ENCODE measurements around the gene CSNK1G1.
"Not testable (repeated sequence)": the region's sequence is repeated elsewhere in the genome, so short reads cannot be mapped to it uniquely, and the experiment has no call there.

Gene CSNK1G1

DNA sequence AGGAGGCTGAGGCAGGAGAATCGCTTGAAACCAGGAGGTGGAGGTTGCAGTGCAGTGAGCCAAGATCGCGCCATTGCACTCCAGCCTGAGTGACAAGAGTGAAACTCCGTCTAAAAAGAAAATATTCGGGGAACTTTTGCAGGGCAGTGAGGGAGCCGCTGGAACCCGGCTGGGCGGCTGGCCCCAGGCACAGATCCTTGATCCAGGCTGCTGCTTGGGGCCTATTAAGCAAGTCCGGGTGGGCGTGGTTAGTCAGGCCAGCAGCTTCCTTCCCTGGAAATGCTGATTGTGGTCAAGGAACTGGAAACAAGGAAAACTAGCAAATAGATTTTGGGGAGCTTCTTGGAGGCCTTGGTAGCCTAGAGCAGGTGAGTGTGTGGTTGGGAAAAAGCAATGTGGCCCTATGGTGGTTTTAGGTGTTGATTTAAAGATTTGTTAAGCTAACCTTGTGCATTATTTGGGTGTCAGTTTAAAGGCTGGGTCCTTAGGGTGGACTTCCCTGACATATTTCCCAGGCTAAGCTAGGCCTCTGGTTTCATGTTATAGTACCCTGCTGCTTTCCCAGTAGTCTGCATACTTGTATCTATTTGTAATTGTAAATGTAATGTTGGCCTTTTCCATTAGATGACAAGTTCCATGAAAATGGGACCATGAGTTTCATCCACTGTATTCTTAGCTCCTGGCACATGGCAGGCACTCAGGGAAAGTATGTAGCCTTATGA, 222.2 kb downstream of the CSNK1G1 start:
- no peak for DNase-seq (ENCODE audit: low read depth in 1 of 2, low spot score in 1 of 2)
- TF ChIP-seq JUND (IDR thresholded peaks at IDR 0.05; ENCODE audit: low read depth), result no peak
- in situ Hi-C loops (cut with HindIII; ENCODE audit: low pct_unique_long_range_greater_than_20kb, low sequenced_read_pairs), result no loop called here

DNA sequence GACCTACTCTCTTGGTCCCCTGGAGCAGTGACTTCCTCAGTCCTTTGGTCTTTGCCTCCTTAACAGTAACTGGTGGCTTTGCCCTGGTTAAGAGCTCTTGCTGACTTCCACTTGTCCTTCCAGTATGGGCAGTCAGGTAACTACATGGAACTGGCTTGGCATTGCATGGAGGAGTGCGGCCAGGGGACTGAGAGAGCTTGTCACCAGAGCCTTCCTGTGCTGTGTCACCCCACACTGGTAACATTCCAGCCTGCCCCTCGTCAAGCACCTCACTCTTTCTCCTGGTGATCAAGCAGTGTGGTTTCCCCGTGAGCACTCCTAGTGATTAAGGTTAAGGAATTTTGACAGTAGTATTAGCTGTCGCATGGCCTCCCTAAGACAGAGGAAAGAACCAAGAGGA, 223.8 kb downstream of the CSNK1G1 start:
- in situ Hi-C loops (cut with HindIII; ENCODE audit: low pct_unique_long_range_greater_than_20kb, low sequenced_read_pairs), result no loop called here
- TF ChIP-seq JUND (IDR thresholded peaks at IDR 0.05; ENCODE audit: low read depth), result no peak
- DNase-seq (ENCODE audit: low read depth in 1 of 2, low spot score in 1 of 2), result peak in 1 of 2 experiments; percentile 40

DNA sequence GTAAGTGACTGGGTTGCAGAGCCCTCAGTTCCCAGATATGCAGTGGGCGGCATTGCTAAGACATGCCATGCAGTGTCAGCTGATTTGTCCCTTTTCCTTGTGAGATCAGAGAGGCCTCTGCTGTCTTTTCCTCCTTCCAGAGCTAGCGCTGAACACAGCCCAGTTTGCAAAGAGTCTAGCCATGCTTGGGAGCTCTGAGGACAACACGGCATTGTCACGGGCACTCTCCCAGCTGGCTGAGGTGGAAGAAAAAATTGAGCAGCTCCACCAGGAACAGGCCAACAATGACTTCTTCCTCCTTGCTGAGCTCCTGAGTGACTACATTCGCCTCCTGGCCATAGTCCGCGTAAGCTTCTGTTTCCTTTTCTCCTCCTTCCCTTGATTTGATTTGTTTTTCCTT, 224.4 kb downstream of the CSNK1G1 start:
- no peak for DNase-seq (ENCODE audit: low read depth in 1 of 2, low spot score in 1 of 2)
- TF ChIP-seq JUND (IDR thresholded peaks at IDR 0.05; ENCODE audit: low read depth), result no peak
- in situ Hi-C loops (cut with HindIII; ENCODE audit: low pct_unique_long_range_greater_than_20kb, low sequenced_read_pairs), result no loop called here

DNA sequence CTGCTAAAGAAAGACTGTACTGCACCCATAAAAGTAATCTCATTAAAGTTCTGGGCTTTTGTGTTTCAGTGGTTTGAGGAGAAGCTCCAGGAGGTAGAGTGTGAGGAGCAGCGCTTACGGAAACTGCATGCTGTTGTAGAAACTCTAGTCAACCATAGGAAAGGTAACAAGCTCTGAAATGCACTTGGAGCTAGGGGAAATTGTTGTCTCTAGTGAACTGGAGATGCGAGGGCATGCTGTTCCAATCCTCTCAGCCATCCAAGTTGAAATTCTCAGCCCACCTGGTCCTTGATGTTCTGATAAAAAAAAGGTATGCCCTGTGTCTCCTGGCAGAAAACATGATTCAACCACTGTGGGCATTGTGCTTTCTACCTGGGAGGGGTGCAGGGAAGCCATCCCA, 225.8 kb downstream of the CSNK1G1 start:
- no peak for DNase-seq (ENCODE audit: low read depth in 1 of 2, low spot score in 1 of 2)
- in situ Hi-C loops (cut with HindIII; ENCODE audit: low pct_unique_long_range_greater_than_20kb, low sequenced_read_pairs), result no loop called here
- no peak for TF ChIP-seq JUND (IDR thresholded peaks at IDR 0.05; ENCODE audit: low read depth)

DNA sequence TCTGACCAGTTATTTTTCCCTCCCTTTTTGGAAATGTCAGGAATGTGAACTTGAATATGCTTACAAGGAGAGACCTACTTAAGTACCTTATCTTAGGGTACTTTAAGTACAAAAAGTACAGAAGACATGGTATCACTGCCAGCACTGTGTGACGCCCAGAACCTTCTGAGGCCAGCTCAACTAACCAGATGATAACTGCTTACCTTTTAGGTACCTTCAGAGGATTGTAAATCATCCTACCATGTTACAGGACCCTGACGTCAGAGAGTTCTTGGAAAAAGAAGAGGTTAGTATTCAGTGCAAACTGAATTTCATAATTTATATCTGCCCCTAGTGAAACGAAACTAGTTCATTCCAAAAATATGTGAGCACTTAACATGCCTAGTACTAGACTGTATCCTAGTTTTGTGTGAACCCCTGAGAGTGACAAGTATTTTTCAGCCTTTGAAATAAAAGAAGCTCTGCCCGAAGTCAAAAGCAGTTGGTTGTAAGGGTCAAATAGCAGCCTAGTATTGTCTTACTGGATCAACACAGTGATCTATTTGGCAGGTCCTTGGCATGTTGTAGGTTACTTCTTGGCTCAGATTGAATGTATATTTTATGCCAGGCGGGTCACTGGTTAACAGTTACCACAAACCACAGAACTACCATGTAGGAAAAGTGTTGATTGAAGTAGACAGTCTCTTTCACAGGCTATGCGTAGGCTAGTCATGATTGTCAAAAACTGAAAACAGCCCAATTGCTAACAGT, 228.3 kb downstream of the CSNK1G1 start:
- in situ Hi-C loops (cut with HindIII; ENCODE audit: low pct_unique_long_range_greater_than_20kb, low sequenced_read_pairs), result no loop called here
- no peak for DNase-seq (ENCODE audit: low read depth in 1 of 2, low spot score in 1 of 2)
- TF ChIP-seq JUND (IDR thresholded peaks at IDR 0.05; ENCODE audit: low read depth), result no peak

DNA sequence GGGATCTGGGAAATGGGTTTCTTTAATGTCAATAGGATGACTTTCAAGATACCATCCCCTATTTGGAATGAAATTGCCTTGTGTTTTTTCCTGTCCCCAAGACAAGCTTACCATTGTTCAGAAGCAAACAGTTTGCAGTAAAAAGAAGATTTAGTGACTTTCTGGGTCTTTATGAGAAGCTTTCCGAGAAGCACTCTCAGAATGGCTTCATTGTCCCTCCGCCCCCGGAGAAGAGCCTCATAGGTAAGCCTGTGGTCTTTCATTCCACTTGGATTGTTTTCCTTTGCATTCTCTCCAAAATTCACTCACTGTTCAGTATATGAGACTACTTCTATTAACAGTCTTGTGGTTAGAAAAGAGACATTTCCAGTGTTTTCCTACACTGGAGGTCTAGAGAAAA, 230.0 kb downstream of the CSNK1G1 start:
- no peak for DNase-seq (ENCODE audit: low read depth in 1 of 2, low spot score in 1 of 2)
- no peak for TF ChIP-seq JUND (IDR thresholded peaks at IDR 0.05; ENCODE audit: low read depth)
- in situ Hi-C loops (cut with HindIII; ENCODE audit: low pct_unique_long_range_greater_than_20kb, low sequenced_read_pairs), result no loop called here

DNA sequence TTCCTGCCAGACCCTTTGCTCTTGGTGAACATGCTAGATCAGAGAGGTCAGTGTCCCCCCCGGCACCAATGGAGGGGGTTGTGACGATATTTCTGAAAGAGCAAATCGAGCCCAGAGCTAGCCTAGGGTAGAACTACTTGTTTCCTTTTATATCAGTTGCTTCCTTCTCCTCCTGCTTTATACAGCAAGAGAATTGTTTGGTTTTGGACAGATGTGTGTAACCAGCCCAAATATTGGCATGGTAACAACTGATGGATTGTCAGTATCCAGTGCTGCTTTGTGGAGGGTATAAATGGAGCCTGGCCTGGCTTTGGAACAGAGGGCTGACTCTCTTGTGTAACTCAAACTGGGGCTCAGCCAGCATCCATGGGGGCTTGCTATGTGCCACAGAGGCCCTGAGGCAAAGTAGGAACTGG, 233.0 kb downstream of the CSNK1G1 start:
- no peak for DNase-seq (ENCODE audit: low read depth in 1 of 2, low spot score in 1 of 2)
- in situ Hi-C loops (cut with HindIII; ENCODE audit: low pct_unique_long_range_greater_than_20kb, low sequenced_read_pairs), result no loop called here
- TF ChIP-seq JUND (IDR thresholded peaks at IDR 0.05; ENCODE audit: low read depth), result no peak

DNA sequence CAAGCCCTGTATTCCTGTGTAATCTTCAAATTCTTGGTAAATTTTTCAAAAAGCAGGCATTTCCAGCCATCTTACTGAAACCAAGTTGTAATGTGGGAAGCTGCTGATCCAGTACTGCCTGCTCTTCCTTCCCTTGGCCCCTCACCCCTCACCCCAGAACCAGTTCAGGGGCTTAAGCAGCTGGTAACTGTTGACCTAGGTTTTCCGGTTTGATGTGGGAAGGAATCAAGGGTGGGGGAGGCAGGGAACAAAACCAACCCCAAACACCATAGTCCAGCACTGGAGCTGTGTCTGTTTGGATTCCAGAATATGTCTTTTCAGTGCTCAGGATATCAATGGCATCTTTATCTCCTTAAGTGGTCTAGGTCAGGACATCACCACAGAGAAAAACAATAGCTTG, 233.5 kb downstream of the CSNK1G1 start:
- in situ Hi-C loops (cut with HindIII; ENCODE audit: low pct_unique_long_range_greater_than_20kb, low sequenced_read_pairs), result no loop called here
- no peak for TF ChIP-seq JUND (IDR thresholded peaks at IDR 0.05; ENCODE audit: low read depth)
- no peak for DNase-seq (ENCODE audit: low read depth in 1 of 2, low spot score in 1 of 2)

DNA sequence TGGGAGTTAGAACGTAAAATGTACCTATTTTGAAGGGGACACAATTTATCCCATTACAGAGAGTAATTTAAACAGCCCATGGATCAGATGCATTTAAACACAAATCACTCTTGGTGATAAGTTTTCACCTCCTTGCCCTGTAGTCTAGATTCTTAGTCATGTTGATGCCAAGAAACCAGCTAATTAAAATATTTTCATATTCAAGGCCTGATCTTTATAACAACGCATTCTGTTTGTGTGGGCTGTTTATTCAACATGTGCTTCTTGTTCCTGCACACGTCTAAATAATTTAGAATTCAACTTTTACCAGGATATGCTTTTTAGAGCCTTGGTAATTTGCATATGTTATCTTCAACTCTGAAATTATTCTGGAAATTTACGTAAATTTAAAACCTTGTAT, 234.4 kb downstream of the CSNK1G1 start:
- DNase-seq (ENCODE audit: low read depth in 1 of 2, low spot score in 1 of 2), result no peak
- in situ Hi-C loops (cut with HindIII; ENCODE audit: low pct_unique_long_range_greater_than_20kb, low sequenced_read_pairs), result no loop called here
- no peak for TF ChIP-seq JUND (IDR thresholded peaks at IDR 0.05; ENCODE audit: low read depth)

DNA sequence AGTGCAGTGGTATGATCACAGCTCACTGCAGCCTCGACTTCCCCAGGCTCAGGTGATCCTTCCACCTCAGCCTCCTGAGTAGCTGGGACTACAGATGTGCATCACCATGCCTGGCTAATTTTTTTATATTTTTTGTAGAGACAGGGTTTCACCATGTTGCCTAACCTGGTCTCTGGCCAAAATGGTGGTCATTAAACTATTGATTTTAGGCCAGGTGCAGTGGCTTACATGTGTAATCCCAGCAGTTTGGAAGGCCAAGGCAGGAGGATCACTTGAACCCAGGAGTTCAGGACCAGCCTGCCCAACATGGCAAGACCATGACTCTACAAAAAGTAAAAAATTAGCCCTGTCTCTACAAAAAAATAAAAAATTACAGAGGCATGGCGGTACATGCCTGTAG, 235.7 kb downstream of the CSNK1G1 start:
- DNase-seq (ENCODE audit: low read depth in 1 of 2, low spot score in 1 of 2); in situ Hi-C loops (cut with HindIII; ENCODE audit: low pct_unique_long_range_greater_than_20kb, low sequenced_read_pairs): not testable (repeated sequence)

DNA sequence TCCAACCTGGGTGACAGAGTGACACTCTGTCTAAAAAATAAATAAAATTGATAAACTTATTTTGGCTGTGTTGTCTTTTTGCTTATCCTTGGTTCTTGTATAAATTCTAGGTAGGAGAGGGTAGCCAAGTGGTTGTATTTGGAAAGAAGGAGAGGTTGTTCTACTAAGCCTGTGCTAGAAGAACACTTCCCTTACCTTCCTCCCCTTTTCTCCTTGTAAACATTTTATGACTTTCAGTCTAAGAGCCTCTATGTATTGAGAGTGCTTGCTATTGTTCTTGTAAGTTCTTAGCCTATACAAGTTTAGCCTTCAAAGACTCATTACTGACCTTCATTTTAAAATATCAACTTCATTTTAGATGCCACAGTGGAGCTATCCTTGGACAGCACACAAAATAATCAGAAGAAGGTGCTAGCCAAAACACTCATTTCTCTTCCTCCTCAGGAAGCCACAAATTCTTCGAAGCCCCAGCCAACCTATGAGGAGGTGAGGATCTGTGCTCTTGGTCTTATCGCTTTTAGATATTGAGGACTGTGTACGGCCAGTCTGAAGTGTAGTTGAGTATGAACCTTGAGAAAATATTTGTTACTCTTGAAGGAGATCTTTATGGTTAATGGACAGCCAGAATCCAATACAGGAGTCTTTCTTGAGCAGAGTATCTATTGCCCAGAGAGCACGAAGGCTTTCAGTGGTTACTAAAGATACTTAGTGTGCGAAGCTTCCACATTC, 238.1 kb downstream of the CSNK1G1 start:
- no peak for TF ChIP-seq JUND (IDR thresholded peaks at IDR 0.05; ENCODE audit: low read depth)
- DNase-seq (ENCODE audit: low read depth in 1 of 2, low spot score in 1 of 2), result no peak
- in situ Hi-C loops (cut with HindIII; ENCODE audit: low pct_unique_long_range_greater_than_20kb, low sequenced_read_pairs), result no loop called here

All from T47D (cell line).